ENCODE data around the gene GNG10.

DNA sequence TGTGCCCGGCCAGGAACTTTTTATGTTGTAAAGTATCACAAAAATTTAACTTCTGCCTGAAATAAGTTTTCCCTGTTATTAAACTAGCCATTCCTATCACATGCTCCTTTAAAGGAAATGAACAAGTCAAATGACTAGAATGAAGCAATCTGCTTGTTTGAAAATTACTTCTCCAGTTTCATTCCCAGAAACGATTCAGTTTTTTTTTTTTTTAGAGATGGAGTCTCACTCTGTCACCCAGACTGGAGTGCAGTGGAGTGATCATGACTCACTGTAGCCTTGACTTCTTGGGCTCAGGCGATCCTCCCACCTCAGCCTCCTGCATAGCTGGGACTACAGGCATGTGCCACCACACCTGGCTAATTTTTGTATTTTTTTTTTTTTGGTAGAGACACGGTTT is 13.3 kb upstream of the GNG10 start:
- TF ChIP-seq, protein P1, sequence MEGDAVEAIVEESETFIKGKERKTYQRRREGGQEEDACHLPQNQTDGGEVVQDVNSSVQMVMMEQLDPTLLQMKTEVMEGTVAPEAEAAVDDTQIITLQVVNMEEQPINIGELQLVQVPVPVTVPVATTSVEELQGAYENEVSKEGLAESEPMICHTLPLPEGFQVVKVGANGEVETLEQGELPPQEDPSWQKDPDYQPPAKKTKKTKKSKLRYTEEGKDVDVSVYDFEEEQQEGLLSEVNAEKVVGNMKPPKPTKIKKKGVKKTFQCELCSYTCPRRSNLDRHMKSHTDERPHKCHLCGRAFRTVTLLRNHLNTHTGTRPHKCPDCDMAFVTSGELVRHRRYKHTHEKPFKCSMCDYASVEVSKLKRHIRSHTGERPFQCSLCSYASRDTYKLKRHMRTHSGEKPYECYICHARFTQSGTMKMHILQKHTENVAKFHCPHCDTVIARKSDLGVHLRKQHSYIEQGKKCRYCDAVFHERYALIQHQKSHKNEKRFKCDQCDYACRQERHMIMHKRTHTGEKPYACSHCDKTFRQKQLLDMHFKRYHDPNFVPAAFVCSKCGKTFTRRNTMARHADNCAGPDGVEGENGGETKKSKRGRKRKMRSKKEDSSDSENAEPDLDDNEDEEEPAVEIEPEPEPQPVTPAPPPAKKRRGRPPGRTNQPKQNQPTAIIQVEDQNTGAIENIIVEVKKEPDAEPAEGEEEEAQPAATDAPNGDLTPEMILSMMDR (IDR thresholded peaks at IDR 0.05), result no peak
- TF ChIP-seq POLR2AphosphoS5 (IDR thresholded peaks at IDR 0.05), result no peak
